WI38 (cell line): Measurements from ENCODE around the gene ZNF438.
"Not testable (repeated sequence)": the region's sequence is repeated elsewhere in the genome, so short reads cannot be mapped to it uniquely, and the experiment has no call there.

ENCODE experiments used
- H3K4me3 ChIP-seq: 2 replicates; pipeline ENCODE4 v1.5.1; 2011; ENCODE audit warnings: low read depth, mild to moderate bottlenecking, control low read depth, low read length
- CTCF ChIP-seq: IDR thresholded peaks from 2 replicates; pipeline ENCODE4 v1.5.1; 2012; ENCODE audit warnings: low read depth, mild to moderate bottlenecking, control low read depth, low read length

Gene ZNF438

DNA sequence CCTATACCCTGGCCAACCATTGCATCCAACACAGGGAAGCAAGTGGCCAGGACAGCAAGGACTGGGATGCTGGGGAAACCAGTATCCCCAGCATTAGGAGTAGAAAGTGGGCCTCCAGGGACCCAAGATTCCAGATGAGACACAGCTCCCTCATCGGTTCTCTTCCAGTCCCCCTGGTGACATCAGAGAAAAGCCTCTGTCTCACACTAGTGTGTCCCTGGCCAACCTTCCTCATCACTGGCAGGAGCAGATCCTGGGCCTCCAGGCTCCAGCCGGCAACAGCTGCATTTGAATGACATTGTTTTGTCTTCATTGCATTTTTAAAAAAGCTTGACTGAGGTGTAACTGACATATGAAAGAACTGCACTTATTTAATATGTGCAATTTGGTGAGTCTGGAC, 224.8 kb downstream of the ZNF438 start:
- no peak overlapping the region for H3K4me3 ChIP-seq
- no peak for TF ChIP-seq CTCF

- no peak for TF ChIP-seq CTCF
- H3K4me3 ChIP-seq, result no peak overlapping the region
These were observed 226.6 kb downstream of the ZNF438 start for GRCh38 chr10:30805061-30805460.

DNA sequence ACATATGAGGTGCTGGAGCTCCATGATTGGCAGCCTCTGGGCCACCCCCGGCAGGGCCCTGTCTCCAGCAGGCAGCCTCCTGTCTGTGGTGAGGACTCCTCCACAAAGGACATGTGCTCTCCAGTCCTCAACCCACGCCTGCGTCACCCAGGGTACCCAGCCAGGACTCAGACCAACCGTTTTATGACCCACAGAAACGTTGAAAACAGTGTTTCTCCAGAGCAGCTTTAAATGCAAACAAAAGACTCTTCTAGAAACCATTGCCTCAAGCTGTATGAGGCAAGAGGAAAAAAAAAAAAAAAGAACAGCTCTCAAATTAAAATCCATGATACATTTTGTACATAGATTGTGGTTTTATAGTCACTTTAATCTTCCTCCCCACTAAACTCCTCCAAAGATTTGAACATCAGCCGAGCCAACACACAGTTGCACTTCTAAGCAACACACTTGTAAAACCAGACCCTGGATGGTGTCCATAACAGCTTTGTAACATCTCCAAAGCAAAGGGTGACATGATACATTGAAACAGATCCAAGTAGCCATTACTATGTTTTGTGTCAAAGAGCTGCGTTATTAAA, 227.1 kb downstream of the ZNF438 start:
- H3K4me3 ChIP-seq, result no peak overlapping the region
- TF ChIP-seq CTCF, result no peak

- no peak for TF ChIP-seq CTCF
- H3K4me3 ChIP-seq, result no peak overlapping the region
These were observed 227.8 kb downstream of the ZNF438 start for GRCh38 chr10:30803892-30804322.

DNA sequence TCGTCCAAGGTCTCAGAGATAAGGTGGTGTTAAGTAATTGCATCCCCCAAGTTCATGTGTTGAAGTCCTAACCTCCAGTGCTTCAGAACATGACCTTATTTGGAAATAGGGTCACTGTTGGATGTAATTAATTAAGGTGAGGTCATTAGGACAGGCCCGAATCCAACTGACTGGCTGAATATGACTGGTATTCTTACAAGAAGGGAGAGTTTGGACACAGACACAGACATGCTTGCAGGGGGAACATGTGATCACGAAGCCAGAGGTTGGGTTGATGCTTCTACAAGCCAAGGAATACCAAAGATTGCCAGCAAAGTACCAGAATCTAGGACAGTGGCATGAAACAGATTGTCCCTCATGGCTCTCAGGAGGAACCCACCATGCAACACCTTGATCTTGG, 228.6 kb downstream of the ZNF438 start:
- no peak for TF ChIP-seq CTCF
- no peak overlapping the region for H3K4me3 ChIP-seq

DNA sequence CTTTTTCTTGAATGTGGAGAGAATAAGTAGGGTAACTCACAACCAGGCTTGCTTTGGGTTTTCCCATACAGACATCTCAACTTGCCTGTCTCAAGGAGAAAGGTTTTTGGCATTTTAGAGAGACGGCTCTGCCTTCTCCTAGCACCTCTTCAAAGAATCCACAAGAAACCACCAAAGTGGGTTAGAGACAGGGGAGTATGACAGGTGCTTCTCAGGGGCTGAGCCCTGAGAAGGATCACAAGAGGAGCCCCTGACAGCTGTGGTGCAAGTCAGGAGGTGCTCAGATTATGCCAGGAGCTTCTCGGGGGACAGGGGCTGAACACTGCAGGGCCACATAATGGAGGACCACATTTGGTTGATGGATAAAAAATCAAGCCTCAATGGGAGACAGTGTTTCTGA, 231.3 kb downstream of the ZNF438 start:
- no peak for TF ChIP-seq CTCF
- H3K4me3 ChIP-seq, result no peak overlapping the region

DNA sequence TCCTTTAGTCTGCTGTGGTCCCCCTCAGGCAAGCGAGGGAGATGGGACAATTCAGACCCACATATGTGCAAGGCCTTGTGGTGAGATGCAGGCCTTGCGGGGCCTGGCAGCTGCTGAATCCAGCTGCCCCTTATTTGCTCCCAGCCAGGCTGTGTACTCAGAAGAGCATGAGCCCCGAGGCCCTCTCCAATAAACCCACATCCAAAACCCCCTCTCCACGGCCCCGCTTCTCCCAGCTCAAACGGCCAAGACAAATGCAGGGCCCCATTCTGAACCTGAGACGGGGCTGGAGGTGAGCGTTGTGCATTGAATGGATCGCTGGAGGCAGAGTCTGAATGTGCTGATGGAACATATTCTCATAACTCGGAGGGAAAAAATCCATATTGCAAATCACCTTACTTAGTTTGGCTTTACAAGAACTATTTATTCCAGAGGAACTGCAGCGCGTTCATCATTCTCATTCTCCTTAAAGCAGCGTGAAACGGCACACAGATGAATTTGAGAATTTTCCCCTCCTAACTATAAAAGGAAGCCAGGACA, 232.9 kb downstream of the ZNF438 start:
- no peak overlapping the region for H3K4me3 ChIP-seq
- no peak for TF ChIP-seq CTCF

DNA sequence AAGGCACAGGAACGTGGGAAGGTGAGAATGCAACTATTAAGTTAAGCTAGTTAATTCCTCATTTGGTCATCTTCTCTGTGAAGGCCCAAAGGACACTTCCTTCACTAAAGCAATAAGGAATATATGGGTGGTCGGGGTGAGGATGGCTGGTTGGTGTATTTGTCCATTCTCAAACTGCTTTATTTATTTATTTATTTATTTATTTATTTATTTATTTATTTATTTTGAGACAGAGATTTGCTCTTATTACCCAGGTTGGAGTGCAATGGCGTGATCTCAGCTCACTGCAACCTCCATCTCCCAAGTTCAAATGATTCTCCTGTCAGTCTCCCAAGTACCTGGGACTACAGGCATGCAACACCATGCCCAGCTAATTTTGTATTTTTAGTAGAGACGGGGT, 236.6 kb downstream of the ZNF438 start:
- not testable (repeated sequence) for H3K4me3 ChIP-seq
